Globus pallidus (tissue), 1 donor: ENCODE results near the gene GALNT9.
"Not testable (repeated sequence)": the region's sequence is repeated elsewhere in the genome, so short reads cannot be mapped to it uniquely, and the experiment has no call there.

Experiments used
- DNase-seq: peaks from one replicate; pipeline ENCODE4 v3.0.0-alpha.2; 2015; ENCODE audit warnings: low spot score

Gene GALNT9

GRCh38 chr12:132155771-132156572 lies 173.4 kb downstream of the GALNT9 start:
- DNase-seq: no peak

- DNase-seq: no peak
Observed at GRCh38 chr12:132154941-132155770, 174.2 kb downstream of the GALNT9 start.

GRCh38 chr12:132154341-132154761 lies 175.0 kb downstream of the GALNT9 start:
- no peak for DNase-seq

- DNase-seq: peak; percentile 30
Observed at GRCh38 chr12:132153501-132154340, 175.7 kb downstream of the GALNT9 start.

GRCh38 chr12:132152953-132153352 lies 176.4 kb downstream of the GALNT9 start:
- DNase-seq: no peak

- DNase-seq: no peak
Observed at GRCh38 chr12:132152411-132152821, 177.0 kb downstream of the GALNT9 start.

GRCh38 chr12:132151766-132152410 lies 177.5 kb downstream of the GALNT9 start:
- DNase-seq: no peak

- no peak for DNase-seq
Observed at GRCh38 chr12:132151145-132151765, 178.1 kb downstream of the GALNT9 start.

- no peak for DNase-seq
Observed at GRCh38 chr12:132150780-132151144, 178.6 kb downstream of the GALNT9 start.

GRCh38 chr12:132149526-132149925 lies 179.9 kb downstream of the GALNT9 start:
- DNase-seq: not testable (repeated sequence)

- DNase-seq: no peak
Observed at GRCh38 chr12:132148368-132149045, 180.9 kb downstream of the GALNT9 start.

- no peak for DNase-seq
Observed at GRCh38 chr12:132147423-132148367, 181.7 kb downstream of the GALNT9 start.

- no peak for DNase-seq
Observed at GRCh38 chr12:132146772-132147422, 182.5 kb downstream of the GALNT9 start.
